Gastrocnemius medialis (tissue), 4 donors: ENCODE results near the gene SLC66A2.

Source experiments
- POLR2A ChIP-seq, 2 donors: fragments of 450-650 bp; IDR thresholded peaks; one replicate each; pipeline ENCODE4 v1.6.1; 2017; ENCODE audit warnings: antibody characterized with exemption in 2 of 2, mild to moderate bottlenecking in 2 of 2, moderate library complexity in 2 of 2
- TF ChIP-seq, protein P1 (sequence below), 5 experiments: fragments of 450-650 bp in 3 of 5; fragments of 200-600 bp in 2 of 5; sonication (generic) in 2 of 5; IDR thresholded peaks in 4 of 5; conservative IDR thresholded peaks in 1 of 5; 1 replicate in 4 of 5; 2 replicates in 1 of 5; pipeline ENCODE4 v1.5.1; 2016 to 2019; ENCODE audit warnings: antibody characterized with exemption in 5 of 5, mild to moderate bottlenecking in 3 of 5, moderate library complexity in 3 of 5

DNA sequence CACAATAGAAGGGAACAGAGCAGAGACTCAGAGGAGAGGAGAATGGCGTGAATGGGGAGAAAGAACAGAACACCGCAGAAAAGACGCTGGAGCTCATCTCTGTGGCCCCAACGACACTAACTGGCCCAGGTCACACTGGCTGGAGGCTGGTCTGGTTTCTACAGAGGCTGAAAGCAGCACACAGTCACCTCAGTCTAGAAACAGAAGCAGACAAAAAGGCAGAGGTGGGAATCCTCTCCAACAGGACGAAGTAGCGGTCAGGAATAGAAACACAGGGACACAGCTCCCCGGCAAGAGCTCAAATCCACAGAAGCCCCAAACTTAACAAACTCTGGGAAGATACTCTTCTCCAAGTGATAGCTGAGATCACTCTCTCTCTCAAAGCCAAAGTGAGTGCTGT lies 9.2 kb downstream of the SLC66A2 start:
- no peak for TF ChIP-seq POLR2A (IDR thresholded peaks at IDR 0.05)
- TF ChIP-seq, protein P1, sequence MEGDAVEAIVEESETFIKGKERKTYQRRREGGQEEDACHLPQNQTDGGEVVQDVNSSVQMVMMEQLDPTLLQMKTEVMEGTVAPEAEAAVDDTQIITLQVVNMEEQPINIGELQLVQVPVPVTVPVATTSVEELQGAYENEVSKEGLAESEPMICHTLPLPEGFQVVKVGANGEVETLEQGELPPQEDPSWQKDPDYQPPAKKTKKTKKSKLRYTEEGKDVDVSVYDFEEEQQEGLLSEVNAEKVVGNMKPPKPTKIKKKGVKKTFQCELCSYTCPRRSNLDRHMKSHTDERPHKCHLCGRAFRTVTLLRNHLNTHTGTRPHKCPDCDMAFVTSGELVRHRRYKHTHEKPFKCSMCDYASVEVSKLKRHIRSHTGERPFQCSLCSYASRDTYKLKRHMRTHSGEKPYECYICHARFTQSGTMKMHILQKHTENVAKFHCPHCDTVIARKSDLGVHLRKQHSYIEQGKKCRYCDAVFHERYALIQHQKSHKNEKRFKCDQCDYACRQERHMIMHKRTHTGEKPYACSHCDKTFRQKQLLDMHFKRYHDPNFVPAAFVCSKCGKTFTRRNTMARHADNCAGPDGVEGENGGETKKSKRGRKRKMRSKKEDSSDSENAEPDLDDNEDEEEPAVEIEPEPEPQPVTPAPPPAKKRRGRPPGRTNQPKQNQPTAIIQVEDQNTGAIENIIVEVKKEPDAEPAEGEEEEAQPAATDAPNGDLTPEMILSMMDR (IDR thresholded peaks at IDR 0.05 in 4 of 5, conservative IDR thresholded peaks at IDR 0.05 in 1 of 5): no peak
